GM23338 (cell line): ENCODE results near the gene KLHDC8B. TPM values are rescaled to one million over a fixed set of nuclear protein-coding genes. Genes with fewer than 3 reads are reported as not detected.

Experiments used
- ATAC-seq: fragments of 200-7000 bp; cut with Tn5 transposase; 3 replicates; pipeline ENCODE4 v1.9.1; 2020
- DNase-seq: peaks from one replicate; pipeline ENCODE4 v3.0.0-alpha.2; 2015; ENCODE audit warnings: low spot score
- H2AFZ ChIP-seq: fragments of 200-600 bp; sonication (generic); 2 replicates; pipeline ENCODE4 v1.8.0; 2016; ENCODE audit warnings: antibody characterized with exemption, mild to moderate bottlenecking, moderate library complexity
- H3F3A ChIP-seq: fragments of 200-600 bp; sonication (generic); replicated peaks from 2 replicates; pipeline ENCODE4 v1.8.0; 2017; ENCODE audit warnings: antibody characterized with exemption, mixed run types, low read depth
- H3K27ac ChIP-seq: fragments of 200-600 bp; sonication (generic); 2 replicates; pipeline ENCODE4 v1.6.1; 2016; ENCODE audit warnings: low read depth
- H3K27me3 ChIP-seq: fragments of 200-600 bp; sonication (generic); 2 replicates; pipeline ENCODE4 v1.8.0; 2016; ENCODE audit warnings: mild to moderate bottlenecking, mixed run types, moderate library complexity; ENCODE audit not compliant: insufficient read depth
- H3K36me3 ChIP-seq: fragments of 200-600 bp; sonication (generic); 2 replicates; pipeline ENCODE4 v1.8.0; 2016; ENCODE audit warnings: mild to moderate bottlenecking; ENCODE audit not compliant: insufficient read depth
- H3K4me1 ChIP-seq: fragments of 200-600 bp; sonication (generic); 2 replicates; pipeline ENCODE4 v1.8.0; 2016; ENCODE audit warnings: mild to moderate bottlenecking, moderate library complexity; ENCODE audit not compliant: insufficient read depth
- H3K4me2 ChIP-seq: fragments of 200-600 bp; sonication (generic); 2 replicates; pipeline ENCODE4 v1.7.1; 2017; ENCODE audit warnings: mixed run types
- H3K4me3 ChIP-seq: fragments of 200-600 bp; sonication (generic); 2 replicates; pipeline ENCODE4 v1.6.1; 2016; ENCODE audit warnings: mixed run types
- H3K79me2 ChIP-seq: fragments of 200-600 bp; sonication (generic); replicated peaks from 2 replicates; pipeline ENCODE4 v1.8.0; 2017; ENCODE audit warnings: mild to moderate bottlenecking; ENCODE audit not compliant: insufficient read depth
- H3K9me2 ChIP-seq: fragments of 200-600 bp; sonication (generic); 2 replicates; pipeline ENCODE4 v1.8.0; 2017; ENCODE audit not compliant: insufficient read depth
- H4K20me1 ChIP-seq: fragments of 200-600 bp; sonication (generic); replicated peaks from 2 replicates; pipeline ENCODE4 v1.8.0; 2017; ENCODE audit warnings: mild to moderate bottlenecking; ENCODE audit not compliant: insufficient read depth
- H3K27ac Mint-ChIP-seq: 2 replicates; pipeline ENCODE4 v1.8.0; 2020; ENCODE audit warnings: inconsistent platforms, mild to moderate bottlenecking, moderate library complexity, mixed read lengths
- H3K27me3 Mint-ChIP-seq: 3 replicates; pipeline ENCODE4 v1.8.0; 2022; ENCODE audit warnings: low read depth, mild to moderate bottlenecking, moderate library complexity, mixed read lengths, inconsistent platforms; ENCODE audit not compliant: insufficient read depth, poor library complexity
- H3K36me3 Mint-ChIP-seq: 3 replicates; pipeline ENCODE4 v1.8.0; 2021; ENCODE audit warnings: low read depth, mild to moderate bottlenecking, inconsistent platforms, moderate library complexity, mixed read lengths
- H3K4me1 Mint-ChIP-seq: 3 replicates; pipeline ENCODE4 v1.8.0; 2020; ENCODE audit warnings: mild to moderate bottlenecking, inconsistent platforms, mixed read lengths
- H3K4me3 Mint-ChIP-seq: 3 replicates; pipeline ENCODE4 v1.8.0; 2021; ENCODE audit warnings: moderate library complexity, mild to moderate bottlenecking, inconsistent platforms, mixed read lengths
- H3K9me3 Mint-ChIP-seq: 3 replicates; pipeline ENCODE4 v1.8.0; 2020; ENCODE audit warnings: moderate library complexity, mild to moderate bottlenecking, inconsistent platforms, mixed read lengths
- CREB1 ChIP-seq: fragments of 250-450 bp; sonication (Bioruptor Pico); IDR thresholded peaks from 2 replicates; pipeline ENCODE4 v1.5.0; 2020; ENCODE audit warnings: low read depth, mild to moderate bottlenecking, moderate library complexity
- CTCF ChIP-seq, 2 experiments: fragments of 200-600 bp in 1 of 2; sonication (generic) in 1 of 2; conservative IDR thresholded peaks; 2 replicates each; pipeline versions ENCODE4 v1.5.1 to v1.6.1; 2016 to 2017; ENCODE audit warnings: antibody characterized with exemption in 2 of 2, low read depth in 2 of 2, mild to moderate bottlenecking in 2 of 2, moderate library complexity in 1 of 2
- ETS1 ChIP-seq: IDR thresholded peaks from 2 replicates; pipeline ENCODE4 v1.6.1; 2016; ENCODE audit warnings: antibody characterized with exemption
- EZH2 ChIP-seq: fragments of 200-600 bp; sonication (generic); IDR thresholded peaks from one replicate; pipeline ENCODE4 v1.8.0; 2017; ENCODE audit warnings: antibody characterized with exemption, mild to moderate bottlenecking, low read depth; ENCODE audit not compliant: unreplicated experiment
- EZH2phosphoT487 ChIP-seq: fragments of 200-600 bp; sonication (generic); IDR thresholded peaks from one replicate; pipeline ENCODE4 v1.8.1; 2018; ENCODE audit warnings: antibody characterized with exemption; ENCODE audit not compliant: unreplicated experiment
- JUNB ChIP-seq: IDR thresholded peaks from one replicate; pipeline ENCODE4 v1.6.1; 2016; ENCODE audit warnings: antibody characterized with exemption; ENCODE audit not compliant: unreplicated experiment
- NANOG ChIP-seq: IDR thresholded peaks from 2 replicates; pipeline ENCODE4 v1.6.1; 2016; ENCODE audit warnings: antibody characterized with exemption, borderline replicate concordance
- POLR2AphosphoS5 ChIP-seq: IDR thresholded peaks from 2 replicates; pipeline ENCODE4 v1.6.1; 2016; ENCODE audit warnings: antibody characterized with exemption, low read depth
- REST ChIP-seq: IDR thresholded peaks from one replicate; pipeline ENCODE4 v1.6.1; 2018; ENCODE audit warnings: antibody characterized with exemption; ENCODE audit not compliant: unreplicated experiment
- STAT1 ChIP-seq: IDR thresholded peaks from one replicate; pipeline ENCODE4 v1.6.1; 2016; ENCODE audit warnings: antibody characterized with exemption; ENCODE audit not compliant: unreplicated experiment
- ZNF114 ChIP-seq: fragments of 250-450 bp; sonication (Bioruptor Pico); IDR thresholded peaks from 2 replicates; pipeline ENCODE4 v1.5.0; 2020; ENCODE audit warnings: mild to moderate bottlenecking, moderate library complexity
- ZNF331 ChIP-seq: fragments of 250-450 bp; sonication (Bioruptor Pico); IDR thresholded peaks from 2 replicates; pipeline ENCODE4 v1.5.0; 2020; ENCODE audit warnings: low read depth, mild to moderate bottlenecking, moderate library complexity
- ZNF462 ChIP-seq: fragments of 250-450 bp; sonication (Bioruptor Pico); IDR thresholded peaks from 2 replicates; pipeline ENCODE4 v1.5.0; 2020; ENCODE audit warnings: mild to moderate bottlenecking, moderate library complexity
- polyA plus RNA-seq: library from polyadenylated mRNA; unstranded; fragments of >200 nt; fragmentation: Nextera tagmentation; extraction: Ambion mirVana; gene quantifications from 2 replicates; pipeline ENCODE4 v1.2.1, GENCODE V29; 2016
- total RNA-seq: library from RNA; depleted of rRNA; stranded (reverse); fragments of >200 nt; shearing (Covaris generic); gene quantifications from 2 replicates; pipeline ENCODE4 v1.2.3, GENCODE V29; 2014

Gene KLHDC8B
- total and polyA plus RNA-seq, 2 experiments from 2014 or later, result 4.7 to 11.1 TPM

- TF ChIP-seq ZNF462 (CRISPR knock-in tag) (no peak), EZH2phosphoT487 (no peak), JUNB (no peak), NANOG (no peak), ZNF331 (CRISPR knock-in tag) (no peak), CREB1 (CRISPR knock-in tag) (no peak), STAT1 (no peak), POLR2AphosphoS5 (no peak), ETS1 (no peak), CTCF (conservative IDR thresholded peaks at IDR 0.05; ENCODE audit: low read depth in 2 of 2) (no peak), REST (no peak), EZH2 (no peak), ZNF114 (CRISPR knock-in tag) (no peak)
- DNase-seq, result no peak
- ATAC-seq, result no peak
- Histone ChIP-seq H3K4me2 (no peak overlapping the region), H3K27ac (no peak overlapping the region), H3K36me3 (no peaks in the 10 kb centered on the region), H3K79me2 (no peaks in the 10 kb centered on the region), H3K4me1 (no peaks in the 10 kb centered on the region), H4K20me1 (no peaks in the 10 kb centered on the region), H2AFZ (no peak overlapping the region), H3K4me3 (no peak overlapping the region), H3F3A (no peaks in the 10 kb centered on the region), H3K27me3 (no peaks in the 10 kb centered on the region), H3K9me2 (no peaks in the 10 kb centered on the region)
- peaks cover 7% of the 10 kb centered on the region; the same call in 2 of the 3 replicates for H3K36me3 Mint-ChIP-seq
- peaks cover 23% of the 10 kb centered on the region for H3K9me3 Mint-ChIP-seq
- 0 out of 3 replicates have a peak, but pooled peaks cover 3% of the 10 kb centered on the region for H3K4me1 Mint-ChIP-seq
- H3K27me3 Mint-ChIP-seq, result peaks cover 8% of the 10 kb centered on the region
- no peak overlapping the region for H3K4me3 Mint-ChIP-seq
- H3K27ac Mint-ChIP-seq, result no peak overlapping the region
Measured at GRCh38 chr3:49140080-49140479, 31.3 kb upstream of the KLHDC8B start.
